Left lung (tissue), 14 donors: ENCODE results near the gene MYH13. TPM values are rescaled to one million over a fixed set of nuclear protein-coding genes. Genes with fewer than 3 reads are reported as not detected.

Experiments
- ATAC-seq: fragments of 200-7000 bp; cut with Tn5 transposase; one replicate; pipeline ENCODE4 v1.9.1; 2020; ENCODE audit warnings: moderate library complexity
- DNase-seq, 4 donors: peaks; one replicate each; pipeline ENCODE4 v3.0.0-alpha.2; 2013 to 2020
- H3K27ac ChIP-seq, 2 donors: fragments of 200-600 bp; sonication (generic) in 1 of 2; one replicate each; pipeline versions ENCODE4 v1.5.0 to v1.8.0; 2020 to 2021
- H3K27me3 ChIP-seq, 2 donors: fragments of 200-600 bp; sonication (generic) in 1 of 2; one replicate each; pipeline versions ENCODE4 v1.5.0 to v1.8.0; 2020 to 2021
- H3K36me3 ChIP-seq, 2 donors: fragments of 200-600 bp; sonication (generic) in 1 of 2; one replicate each; pipeline versions ENCODE4 v1.5.0 to v1.8.0; 2020 to 2021
- H3K4me1 ChIP-seq, 2 donors: fragments of 200-600 bp; one replicate each; pipeline ENCODE4 v1.8.0; 2021
- H3K4me3 ChIP-seq, 2 donors: fragments of 200-600 bp; sonication (generic) in 1 of 2; one replicate each; pipeline versions ENCODE4 v1.5.0 to v1.8.0; 2020 to 2021; ENCODE audit warnings: mild to moderate bottlenecking in 1 of 2
- H3K9me3 ChIP-seq, 2 donors: fragments of 200-600 bp; sonication (generic) in 1 of 2; one replicate each; pipeline versions ENCODE4 v1.5.0 to v1.8.0; 2020 to 2021
- intact Hi-C, 2 donors: fragments of 100-400 bp; cut with DNase I; formaldehyde crosslinking; loops; one replicate each; pipeline versions ENCODE4 v1.11.2 to v1.14.2; 2022
- long read RNA-seq, 12 donors: library from polyadenylated mRNA in 2 of 12; unstranded in 2 of 12; transcript quantifications; one replicate each; pipeline ENCODE4 v2.0.0 and lab custom pipeline, GENCODE V29; 2019 to 2026
- polyA plus RNA-seq, 6 donors: library from polyadenylated mRNA; unstranded; fragments of 120-200 nt; gene quantifications; one replicate each; pipeline ENCODE4 v1.2.1, GENCODE V29; 2013; ENCODE audit not compliant: insufficient read length in 6 of 6
- total RNA-seq, 2 donors: library from RNA; stranded (reverse); fragmentation: NEBNext Ultra II Directional; extraction: Animal tissue kit (Norgen Biotek cat#: 25700); gene quantifications; one replicate each; pipeline ENCODE4 v1.2.1, GENCODE V29; 2021
- TF ChIP-seq, protein P1 (sequence below), 2 donors: fragments of 200-600 bp; sonication (generic) in 1 of 2; IDR thresholded peaks; one replicate each; pipeline versions ENCODE4 v1.5.0 to v1.8.0; 2021; ENCODE audit warnings: antibody characterized with exemption in 2 of 2
- donor health status: DM: no; HTN: yes; CAD: no.
- donor health status: DM: no; HTN: no; CAD: no.

MYH13 gene
- not detected for total RNA-seq
- polyA plus RNA-seq = under 1 TPM in 2 of 6 donors, not detected in 4; 0.03 TPM
- long read RNA-seq, donor 1 = 0 reads
- long read RNA-seq, donor 2 = 0 reads
- long read RNA-seq, donor 3 = 0 reads
- long read RNA-seq, donor 4 = 0 reads
- long read RNA-seq, donor 5 = 0 reads
- long read RNA-seq, donor 6 = 0 reads
- long read RNA-seq, donor 7 = 0 reads
- long read RNA-seq, donor 8 = 0 reads
- long read RNA-seq, donor 9 = 0 reads
- long read RNA-seq, donor 10 = 0 reads
- long read RNA-seq, donor 11 = 0 reads
- long read RNA-seq, donor 12 = 0 reads

DNA sequence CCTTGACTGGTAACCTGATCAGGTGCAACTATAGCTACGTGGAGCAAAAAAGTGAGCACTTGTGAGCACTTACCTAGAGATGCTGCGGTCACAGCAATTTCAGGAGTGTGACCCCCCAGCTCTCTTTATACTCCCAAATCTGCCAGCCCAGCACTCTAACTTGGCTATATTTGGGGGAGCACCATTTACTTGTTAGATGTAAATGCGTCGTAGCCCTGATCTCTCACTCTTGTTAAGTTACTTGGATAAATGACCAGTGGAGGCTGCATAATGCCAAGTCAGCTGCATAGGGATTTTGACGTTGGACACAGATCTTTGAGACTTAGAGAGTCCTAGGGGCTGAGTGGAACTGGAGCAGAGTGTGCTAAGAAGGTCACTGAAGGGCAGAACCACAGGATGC is at the start of gene MYH13:
Gene MYH13 (minus strand): TSS at position 101 of the 400 bp plus-strand sequence. CDS start 8,476 bp downstream, outside the sequence.
- TF ChIP-seq, protein P1, sequence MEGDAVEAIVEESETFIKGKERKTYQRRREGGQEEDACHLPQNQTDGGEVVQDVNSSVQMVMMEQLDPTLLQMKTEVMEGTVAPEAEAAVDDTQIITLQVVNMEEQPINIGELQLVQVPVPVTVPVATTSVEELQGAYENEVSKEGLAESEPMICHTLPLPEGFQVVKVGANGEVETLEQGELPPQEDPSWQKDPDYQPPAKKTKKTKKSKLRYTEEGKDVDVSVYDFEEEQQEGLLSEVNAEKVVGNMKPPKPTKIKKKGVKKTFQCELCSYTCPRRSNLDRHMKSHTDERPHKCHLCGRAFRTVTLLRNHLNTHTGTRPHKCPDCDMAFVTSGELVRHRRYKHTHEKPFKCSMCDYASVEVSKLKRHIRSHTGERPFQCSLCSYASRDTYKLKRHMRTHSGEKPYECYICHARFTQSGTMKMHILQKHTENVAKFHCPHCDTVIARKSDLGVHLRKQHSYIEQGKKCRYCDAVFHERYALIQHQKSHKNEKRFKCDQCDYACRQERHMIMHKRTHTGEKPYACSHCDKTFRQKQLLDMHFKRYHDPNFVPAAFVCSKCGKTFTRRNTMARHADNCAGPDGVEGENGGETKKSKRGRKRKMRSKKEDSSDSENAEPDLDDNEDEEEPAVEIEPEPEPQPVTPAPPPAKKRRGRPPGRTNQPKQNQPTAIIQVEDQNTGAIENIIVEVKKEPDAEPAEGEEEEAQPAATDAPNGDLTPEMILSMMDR (IDR thresholded peaks at IDR 0.05) = no peak
- Histone ChIP-seq H3K4me3 (no peak within 1 kb of the TSS), H3K27ac (no peak within 1 kb of the TSS), H3K4me1 (no peaks in the 10 kb centered on the region), H3K27me3 (no peaks in the 10 kb centered on the region), H3K9me3 (no peaks in the 10 kb centered on the region), H3K36me3 (no peaks in the 10 kb centered on the region)
- ATAC-seq = no peak
- intact Hi-C loops = no loop called here
- DNase-seq = no peak

DNA sequence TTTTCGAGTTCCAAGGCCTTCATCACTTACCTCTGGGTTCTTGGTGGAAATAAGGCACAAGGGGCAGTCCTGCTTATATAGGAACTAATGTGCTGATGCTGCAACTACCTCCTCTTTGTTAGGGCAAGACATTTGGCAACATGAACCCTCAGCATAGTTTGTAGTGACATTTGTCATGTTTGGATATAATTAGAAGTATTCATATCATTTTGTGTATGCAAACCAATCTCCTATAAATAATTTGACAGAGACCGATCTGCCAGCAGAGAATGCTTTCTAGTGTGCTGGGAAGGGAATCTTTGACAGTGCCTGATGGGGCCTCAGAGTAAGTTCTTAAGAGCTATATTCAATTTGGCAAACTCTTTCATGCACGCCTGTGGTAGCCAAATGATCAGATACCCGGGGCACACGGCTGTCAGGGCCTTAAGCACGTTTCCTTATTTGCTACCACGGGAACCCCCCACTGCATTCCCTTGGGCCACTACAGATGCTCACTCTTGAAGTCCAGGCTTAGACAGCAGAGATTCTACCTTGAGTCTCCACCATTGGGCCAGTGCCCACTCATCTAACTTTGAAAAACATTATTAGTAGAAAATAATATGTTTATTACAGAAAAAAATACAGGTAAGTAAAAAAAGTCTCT is 49.2 kb upstream of the MYH13 start, which contains the start of gene MYH8:
Gene MYH8 (minus strand): TSS at position 51 of the 643 bp plus-strand sequence. CDS start 1,723 bp downstream, outside the sequence.
- Histone ChIP-seq H3K9me3 (no peaks in the 10 kb centered on the region), H3K36me3 (no peaks in the 10 kb centered on the region), H3K27me3 (no peaks in the 10 kb centered on the region), H3K27ac (no peak within 1 kb of the TSS), H3K4me3 (no peak within 1 kb of the TSS), H3K4me1 (no peaks in the 10 kb centered on the region)
- intact Hi-C loops = no loop called here
- no peak for DNase-seq
- TF ChIP-seq, protein P1 (IDR thresholded peaks at IDR 0.05) = no peak
- no peak for ATAC-seq

DNA sequence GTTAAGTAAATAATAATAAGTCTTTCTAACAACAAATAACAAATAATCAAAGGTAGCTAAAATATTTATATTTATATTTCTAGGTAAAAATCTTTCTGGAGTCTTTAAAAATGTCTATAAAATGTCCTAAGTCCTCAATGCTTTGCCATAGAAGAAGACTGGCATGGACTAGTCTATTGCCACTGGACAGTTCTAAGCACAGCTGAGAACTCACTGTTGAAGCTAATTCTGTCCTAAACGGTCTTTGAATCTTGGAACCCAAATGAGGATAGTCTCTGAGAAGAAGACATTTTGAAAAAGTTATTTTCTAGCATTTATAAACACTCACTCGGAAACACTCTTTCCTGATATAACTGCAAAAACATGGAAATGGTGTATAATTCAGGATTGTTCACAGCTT is 48.4 kb upstream of the MYH13 start:
- TF ChIP-seq, protein P1 (IDR thresholded peaks at IDR 0.05) = no peak
- H3K4me1 ChIP-seq = no peaks in the 10 kb centered on the region
- no peak overlapping the region for H3K27ac ChIP-seq
- H3K36me3 ChIP-seq = no peaks in the 10 kb centered on the region
- no peaks in the 10 kb centered on the region for H3K9me3 ChIP-seq
- DNase-seq (no peak), ATAC-seq (no peak)
- H3K27me3 ChIP-seq = no peaks in the 10 kb centered on the region
- intact Hi-C loops = no loop called here
- H3K4me3 ChIP-seq = no peak overlapping the region

DNA sequence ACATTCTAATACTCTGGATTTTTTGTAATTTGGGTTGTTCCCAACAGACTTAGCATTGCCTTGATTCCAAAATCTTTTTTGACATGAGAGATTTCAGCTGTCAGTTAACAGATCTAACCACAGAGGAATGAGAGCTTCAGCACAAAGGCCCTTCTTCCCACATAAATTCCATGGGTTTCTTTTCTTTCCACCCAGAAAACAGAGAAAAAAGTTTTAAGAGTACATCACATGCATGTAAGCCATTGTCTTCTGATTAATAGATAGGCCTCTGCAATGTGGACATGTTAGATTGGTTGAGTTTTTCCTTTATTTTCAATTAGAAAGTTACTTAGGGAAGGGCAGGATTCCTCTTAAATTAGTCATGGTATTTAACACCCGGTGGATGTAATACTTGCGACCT is 48.0 kb upstream of the MYH13 start:
- H3K27ac ChIP-seq = no peak overlapping the region
- DNase-seq (no peak), ATAC-seq (no peak)
- no peaks in the 10 kb centered on the region for H3K27me3 ChIP-seq
- no peaks in the 10 kb centered on the region for H3K4me1 ChIP-seq
- TF ChIP-seq, protein P1 (IDR thresholded peaks at IDR 0.05) = no peak
- no peak overlapping the region for H3K4me3 ChIP-seq
- H3K9me3 ChIP-seq = no peaks in the 10 kb centered on the region
- no peaks in the 10 kb centered on the region for H3K36me3 ChIP-seq
- intact Hi-C loops = no loop called here

DNA sequence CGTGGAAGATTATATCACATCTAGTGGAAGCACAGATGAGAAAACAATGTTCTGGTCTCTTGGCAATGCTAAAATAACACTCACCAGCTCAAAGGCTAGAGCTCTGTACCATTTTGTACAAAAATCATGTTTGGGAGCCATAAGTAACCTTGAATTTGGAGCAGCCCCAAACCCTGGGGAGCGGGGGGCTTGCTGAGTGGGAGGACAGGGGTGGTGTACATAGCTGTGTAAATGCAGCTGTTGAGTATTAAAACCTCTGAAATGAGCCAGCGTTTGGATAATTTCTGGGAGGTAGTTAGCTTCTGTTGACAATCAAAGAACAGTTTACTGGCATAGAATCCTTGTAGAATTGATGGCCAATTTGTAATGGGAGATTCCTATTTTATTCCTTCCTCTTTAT is 44.6 kb upstream of the MYH13 start:
- Histone ChIP-seq H3K27me3 (no peaks in the 10 kb centered on the region), H3K36me3 (no peaks in the 10 kb centered on the region), H3K4me1 (no peaks in the 10 kb centered on the region), H3K9me3 (no peaks in the 10 kb centered on the region), H3K4me3 (no peak overlapping the region), H3K27ac (no peak overlapping the region)
- no peak for DNase-seq
- intact Hi-C loops = no loop called here
- ATAC-seq = no peak
- TF ChIP-seq, protein P1 (IDR thresholded peaks at IDR 0.05) = no peak
